ENCODE measurements around the gene PHACTR1. TPM values are rescaled to one million over a fixed set of nuclear protein-coding genes. Genes with fewer than 3 reads are reported as not detected.

PHACTR1 gene
- total RNA-seq, 1 experiment from 2014 or later: 15.5 TPM

GRCh38 chr6:12842658-12843057 lies 126.1 kb downstream of the PHACTR1 start (continued):
- TF ChIP-seq, protein P1, sequence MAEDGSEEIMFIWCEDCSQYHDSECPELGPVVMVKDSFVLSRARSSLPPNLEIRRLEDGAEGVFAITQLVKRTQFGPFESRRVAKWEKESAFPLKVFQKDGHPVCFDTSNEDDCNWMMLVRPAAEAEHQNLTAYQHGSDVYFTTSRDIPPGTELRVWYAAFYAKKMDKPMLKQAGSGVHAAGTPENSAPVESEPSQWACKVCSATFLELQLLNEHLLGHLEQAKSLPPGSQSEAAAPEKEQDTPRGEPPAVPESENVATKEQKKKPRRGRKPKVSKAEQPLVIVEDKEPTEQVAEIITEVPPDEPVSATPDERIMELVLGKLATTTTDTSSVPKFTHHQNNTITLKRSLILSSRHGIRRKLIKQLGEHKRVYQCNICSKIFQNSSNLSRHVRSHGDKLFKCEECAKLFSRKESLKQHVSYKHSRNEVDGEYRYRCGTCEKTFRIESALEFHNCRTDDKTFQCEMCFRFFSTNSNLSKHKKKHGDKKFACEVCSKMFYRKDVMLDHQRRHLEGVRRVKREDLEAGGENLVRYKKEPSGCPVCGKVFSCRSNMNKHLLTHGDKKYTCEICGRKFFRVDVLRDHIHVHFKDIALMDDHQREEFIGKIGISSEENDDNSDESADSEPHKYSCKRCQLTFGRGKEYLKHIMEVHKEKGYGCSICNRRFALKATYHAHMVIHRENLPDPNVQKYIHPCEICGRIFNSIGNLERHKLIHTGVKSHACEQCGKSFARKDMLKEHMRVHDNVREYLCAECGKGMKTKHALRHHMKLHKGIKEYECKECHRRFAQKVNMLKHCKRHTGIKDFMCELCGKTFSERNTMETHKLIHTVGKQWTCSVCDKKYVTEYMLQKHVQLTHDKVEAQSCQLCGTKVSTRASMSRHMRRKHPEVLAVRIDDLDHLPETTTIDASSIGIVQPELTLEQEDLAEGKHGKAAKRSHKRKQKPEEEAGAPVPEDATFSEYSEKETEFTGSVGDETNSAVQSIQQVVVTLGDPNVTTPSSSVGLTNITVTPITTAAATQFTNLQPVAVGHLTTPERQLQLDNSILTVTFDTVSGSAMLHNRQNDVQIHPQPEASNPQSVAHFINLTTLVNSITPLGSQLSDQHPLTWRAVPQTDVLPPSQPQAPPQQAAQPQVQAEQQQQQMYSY (CRISPR knock-in tag; IDR thresholded peaks at IDR 0.05): no peak
- TF ChIP-seq ZNF671 (CRISPR knock-in tag; IDR thresholded peaks at IDR 0.05) (no peak), OVOL2 (CRISPR knock-in tag; IDR thresholded peaks at IDR 0.05; ENCODE audit: borderline replicate concordance) (no peak)

GRCh38 chr6:12844284-12845223 lies 128.0 kb downstream of the PHACTR1 start:
- ChIA-PET CTCF (interaction anchor here (1.1 kb wide), 1 partner anchor 49 kb away, joined by 4 read pairs; no protein-coding TSS in a partner anchor), POLR2A (no interaction called here)
- TF ChIP-seq CTCF (IDR thresholded peaks at IDR 0.05) (0 out of 2 replicates have a peak, but pooled peaks have one; percentile 42), IRF1 (CRISPR knock-in tag; IDR thresholded peaks at IDR 0.05) (no peak)
- no peaks in the 10 kb centered on the region for H3K9me3 Mint-ChIP-seq
- peaks cover 35% of the 10 kb centered on the region for H3K4me1 Mint-ChIP-seq
- no peak overlapping the region for H3K27ac Mint-ChIP-seq
- H3K4me3 Mint-ChIP-seq: no peak overlapping the region
- no peaks in the 10 kb centered on the region for H3K27me3 Mint-ChIP-seq (ENCODE audit: low read depth)
- peak; percentile 43 for ATAC-seq
- no peaks in the 10 kb centered on the region for H3K36me3 Mint-ChIP-seq
- no peak for DNase-seq (ENCODE audit: low spot score)

- H3K4me1 Mint-ChIP-seq: peaks cover 35% of the 10 kb centered on the region
- POLR2A ChIA-PET: no interaction called here
- no peaks in the 10 kb centered on the region for H3K9me3 Mint-ChIP-seq
Measured at GRCh38 chr6:12845224-12846004, 128.8 kb downstream of the PHACTR1 start.

More at GRCh38 chr6:12845224-12846004, 128.8 kb downstream of the PHACTR1 start:
- DNase-seq (ENCODE audit: low spot score): no peak
- ATAC-seq: no peak; the same call in 1 of the 2 replicates
- TF ChIP-seq, protein P2, sequence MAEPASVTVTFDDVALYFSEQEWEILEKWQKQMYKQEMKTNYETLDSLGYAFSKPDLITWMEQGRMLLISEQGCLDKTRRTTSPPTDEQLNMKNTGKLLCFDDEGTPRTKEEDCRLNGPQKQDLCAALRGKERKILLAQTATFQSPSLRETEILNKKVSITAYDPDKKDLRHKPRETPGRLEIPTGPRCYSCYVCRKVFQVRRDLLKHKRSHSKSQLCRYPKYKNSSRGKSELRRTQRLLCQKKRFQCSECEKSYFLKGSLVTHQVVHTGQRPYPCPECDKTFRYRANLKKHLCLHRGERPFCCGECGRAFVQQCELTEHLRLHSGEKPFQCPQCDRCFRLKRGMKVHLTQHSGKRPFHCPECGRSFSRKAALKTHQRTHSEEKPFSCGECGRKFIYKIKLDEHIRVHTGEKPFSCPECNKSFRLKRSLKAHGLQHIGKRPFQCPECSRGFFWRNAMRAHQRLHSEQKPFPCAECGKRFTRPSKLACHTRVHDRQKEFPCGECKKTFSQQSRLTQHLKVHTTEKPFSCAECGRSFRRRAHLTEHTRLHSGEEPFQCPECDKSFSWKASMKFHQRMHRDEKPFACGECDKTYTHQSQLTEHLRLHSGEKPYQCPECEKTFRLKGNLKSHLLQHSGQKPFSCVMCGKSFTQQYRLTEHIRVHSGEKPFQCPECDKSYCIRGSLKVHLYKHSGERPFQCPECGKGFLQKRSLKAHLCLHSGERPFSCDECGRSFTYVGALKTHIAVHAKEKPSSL (CRISPR knock-in tag; conservative IDR thresholded peaks at IDR 0.05): no peak
- TF ChIP-seq ATF2 (CRISPR knock-in tag; IDR thresholded peaks at IDR 0.05; ENCODE audit: borderline replicate concordance, low read depth) (no peak), ZNF396 (CRISPR knock-in tag; IDR thresholded peaks at IDR 0.05; ENCODE audit: borderline replicate concordance) (no peak), ATF1 (CRISPR knock-in tag; IDR thresholded peaks at IDR 0.05) (no peak), CREM (CRISPR knock-in tag; IDR thresholded peaks at IDR 0.05) (no peak), FOXP1 (CRISPR knock-in tag; IDR thresholded peaks at IDR 0.05; ENCODE audit: borderline replicate concordance) (no peak), ELF4 (CRISPR knock-in tag; IDR thresholded peaks at IDR 0.05; ENCODE audit: low read depth) (no peak)
- TF ChIP-seq, protein P3, sequence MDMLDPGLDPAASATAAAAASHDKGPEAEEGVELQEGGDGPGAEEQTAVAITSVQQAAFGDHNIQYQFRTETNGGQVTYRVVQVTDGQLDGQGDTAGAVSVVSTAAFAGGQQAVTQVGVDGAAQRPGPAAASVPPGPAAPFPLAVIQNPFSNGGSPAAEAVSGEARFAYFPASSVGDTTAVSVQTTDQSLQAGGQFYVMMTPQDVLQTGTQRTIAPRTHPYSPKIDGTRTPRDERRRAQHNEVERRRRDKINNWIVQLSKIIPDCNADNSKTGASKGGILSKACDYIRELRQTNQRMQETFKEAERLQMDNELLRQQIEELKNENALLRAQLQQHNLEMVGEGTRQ (CRISPR knock-in tag; IDR thresholded peaks at IDR 0.05): no peak
- no peak overlapping the region for H3K4me3 Mint-ChIP-seq
- no peak overlapping the region for H3K27ac Mint-ChIP-seq
- no peaks in the 10 kb centered on the region for H3K36me3 Mint-ChIP-seq
- CTCF ChIA-PET: interaction anchor here (1.4 to 2.8 kb wide), 3 partner anchors 36 to 48 kb away, joined by 5 to 11 read pairs (median 7); no protein-coding TSS in a partner anchor
- no peaks in the 10 kb centered on the region for H3K27me3 Mint-ChIP-seq (ENCODE audit: low read depth)

Measured in WTC11 (cell line).